K562 (cell line): ENCODE measurements around the gene ZNF581. TPM values are rescaled to one million over a fixed set of nuclear protein-coding genes. Genes with fewer than 3 reads are reported as not detected.

ENCODE experiments used
- GABPA ChIP-seq: fragments of 200-800 bp; sonication (Bioruptor generic); conservative IDR thresholded peaks from 2 replicates; pipeline ENCODE4 v1.6.1; 2016; ENCODE audit warnings: low read depth, missing genetic modification characterization, missing compliant biosample characterization
- GATAD2B ChIP-seq: fragments of 450-650 bp; IDR thresholded peaks from 2 replicates; pipeline ENCODE4 v1.6.1; 2017; ENCODE audit warnings: mild to moderate bottlenecking, borderline replicate concordance
- HNRNPK ChIP-seq: fragments of 200-400 bp; formaldehyde crosslinking; IDR thresholded peaks from one replicate; pipeline ENCODE4 v1.6.1; 2018; ENCODE audit warnings: mild to moderate bottlenecking, low read depth, low read length; ENCODE audit not compliant: poor library complexity, severe bottlenecking
- ILF3 ChIP-seq: fragments of 450-650 bp; IDR thresholded peaks from 2 replicates; pipeline ENCODE4 v1.6.1; 2018; ENCODE audit warnings: antibody characterized with exemption, mild to moderate bottlenecking, moderate library complexity, borderline replicate concordance
- NONO ChIP-seq, 2 experiments: fragments of 200-400 bp in 1 of 2; fragments of 450-650 bp in 1 of 2; formaldehyde crosslinking in 1 of 2; IDR thresholded peaks; 2 replicates each; pipeline ENCODE4 v1.6.1; 2017; ENCODE audit warnings: low read depth in 2 of 2, mild to moderate bottlenecking in 2 of 2, moderate library complexity in 2 of 2, low read length in 1 of 2
- OTX1 ChIP-seq: fragments of 450-650 bp; formaldehyde crosslinking; IDR thresholded peaks from 2 replicates; pipeline ENCODE4 v1.4.0; 2022; ENCODE audit warnings: mild to moderate bottlenecking
- SAFB ChIP-seq: fragments of 200-400 bp; formaldehyde crosslinking; IDR thresholded peaks from 2 replicates; pipeline ENCODE4 v1.6.1; 2017; ENCODE audit warnings: low read depth, low read length, borderline replicate concordance
- SIN3A ChIP-seq, 2 experiments: fragments of 150-350 bp in 1 of 2; IDR thresholded peaks; 2 replicates each; pipeline ENCODE4 v1.6.1; 2011 to 2016; ENCODE audit warnings: borderline replicate concordance in 2 of 2, low read depth in 2 of 2, low read length in 2 of 2, mild to moderate bottlenecking in 2 of 2, moderate library complexity in 2 of 2; ENCODE audit not compliant: control insufficient read depth in 1 of 2
- TBP ChIP-seq: optimal IDR thresholded peaks from 2 replicates; pipeline ENCODE3; 2011; ENCODE audit warnings: low read depth, low read length, improper control_type of control experiment
- YY1 ChIP-seq, 3 experiments: IDR thresholded peaks; 2 replicates each; pipeline ENCODE4 v1.6.1; 2011; ENCODE audit warnings: low read length in 2 of 3, mild to moderate bottlenecking in 2 of 3, moderate library complexity in 2 of 3, borderline replicate concordance in 1 of 3, control low read depth in 1 of 3, low read depth in 1 of 3; ENCODE audit not compliant: insufficient read depth in 3 of 3, insufficient replicate concordance in 2 of 3, control insufficient read depth in 1 of 3, insufficient read length in 1 of 3; ENCODE audit errors: extremely low read depth in 1 of 3
- polyA plus RNA-seq, 8 experiments: library from polyadenylated mRNA; depleted of rRNA in 4 of 8; stranded (reverse) in 5 of 8; unstranded in 3 of 8; fragments of >200 nt; fragmentation: Nextera tagmentation in 2 of 8; fragmentation: Illumina TruSeq in 1 of 8; extraction: Ambion mirVana in 2 of 8; extraction: Trizol in 1 of 8; gene quantifications; 2 replicates each; pipeline versions ENCODE4 v1.2.1 to v1.2.3, GENCODE V29; 2011 to 2014; ENCODE audit warnings: inconsistent platforms in 1 of 8, missing spikeins in 1 of 8
- total RNA-seq, 7 experiments: library from RNA; depleted of rRNA in 6 of 7; stranded (reverse); fragments of >200 nt in 6 of 7; fragmentation: Illumina TruSeq in 2 of 7; extraction: Trizol in 2 of 7; gene quantifications; 2 replicates each; pipeline versions ENCODE4 v1.2.1 to v1.2.3, GENCODE V29; 2011 to 2021; ENCODE audit warnings: low replicate concordance in 1 of 7
- TF ChIP-seq, protein P1 (sequence below): sonication (generic); formaldehyde crosslinking; IDR thresholded peaks from 2 replicates; pipeline ENCODE4 v1.8.0; 2022; ENCODE audit warnings: missing genetic modification reagents, mild to moderate bottlenecking, moderate library complexity, borderline replicate concordance

Gene ZNF581
- total and polyA plus RNA-seq, 9 of the 15 experiments (the other 6 are each of a cell fraction or from before 2014, with no cell fraction given): 2.4 to 39.4 (median 15.4) TPM

DNA sequence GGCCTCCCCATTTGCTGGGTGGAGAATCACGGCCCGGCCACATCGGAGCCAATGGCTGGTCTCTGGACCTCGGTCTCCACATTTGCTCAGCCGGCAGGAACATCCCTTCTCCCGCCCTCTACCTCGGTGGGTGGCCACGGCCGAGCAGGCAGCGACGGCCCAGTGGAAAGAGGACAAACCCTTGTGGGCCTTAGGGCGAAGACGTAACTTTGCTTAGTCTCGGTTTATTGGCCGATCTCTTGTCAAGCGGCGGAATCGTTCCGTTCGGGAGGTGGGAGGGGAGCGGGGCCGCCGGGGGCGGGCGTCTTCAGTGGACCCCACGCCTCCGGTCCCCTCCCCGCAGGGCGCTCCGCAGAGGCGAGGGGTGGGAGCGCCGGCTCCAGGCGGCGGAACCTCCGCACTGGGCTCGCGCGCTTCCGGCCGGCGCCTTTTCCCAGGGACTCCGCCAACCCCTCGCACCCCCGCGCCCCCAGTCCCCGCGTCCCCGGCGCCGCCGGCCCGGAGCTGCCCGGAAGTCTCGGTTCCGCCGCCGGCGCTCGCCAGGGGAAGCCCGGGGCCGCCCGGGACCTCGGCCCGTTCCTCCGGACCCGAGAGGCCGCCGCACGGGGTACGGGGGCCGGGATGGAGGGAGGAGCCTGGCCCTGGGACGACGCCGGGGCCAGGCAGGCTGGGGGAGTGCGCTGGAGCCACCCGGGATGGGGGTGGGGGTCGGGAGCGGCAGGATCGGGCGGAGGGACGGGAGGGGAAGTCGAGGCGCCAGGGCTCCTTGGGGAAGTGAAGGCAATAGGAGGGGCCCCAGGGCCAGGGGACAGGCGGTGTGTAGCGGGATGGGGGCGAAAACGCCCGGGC, 2.6 kb upstream of the ZNF581 start, which contains the start of gene ZNF580 (continued):
- peak in 1 of 2 experiments; percentile 73; a peak in 1 of 4 replicates for TF ChIP-seq SIN3A (IDR thresholded peaks at IDR 0.05; ENCODE audit: borderline replicate concordance in 2 of 2, control insufficient read depth in 1 of 2, low read depth in 2 of 2, low read length in 2 of 2)
- TF ChIP-seq SAFB: 0 out of 2 replicates have a peak, but pooled peaks have one; percentile 61
- peak; percentile 69; the same call in 1 of the 2 replicates for TF ChIP-seq OTX1
- TF ChIP-seq ILF3: 0 out of 2 replicates have a peak, but pooled peaks have one; percentile 59
- TF ChIP-seq HNRNPK: peak; percentile 23
- peak; percentile 44; the same call in 1 of the 2 replicates for TF ChIP-seq GATAD2B
- peak in 1 of 3 experiments; percentile 64 for TF ChIP-seq YY1 (IDR thresholded peaks at IDR 0.05; ENCODE audit: borderline replicate concordance in 1 of 3, control insufficient read depth in 1 of 3, extremely low read depth in 1 of 3, insufficient read depth in 3 of 3, insufficient read length in 1 of 3, insufficient replicate concordance in 2 of 3, low read depth in 1 of 3, low read length in 2 of 3)
- peak in 1 of 2 experiments; percentile 79; a peak in 1 of 4 replicates for TF ChIP-seq NONO (IDR thresholded peaks at IDR 0.05; ENCODE audit: low read depth in 2 of 2, low read length in 1 of 2)
- TF ChIP-seq TBP: peak; percentile 62
- TF ChIP-seq, protein P1, sequence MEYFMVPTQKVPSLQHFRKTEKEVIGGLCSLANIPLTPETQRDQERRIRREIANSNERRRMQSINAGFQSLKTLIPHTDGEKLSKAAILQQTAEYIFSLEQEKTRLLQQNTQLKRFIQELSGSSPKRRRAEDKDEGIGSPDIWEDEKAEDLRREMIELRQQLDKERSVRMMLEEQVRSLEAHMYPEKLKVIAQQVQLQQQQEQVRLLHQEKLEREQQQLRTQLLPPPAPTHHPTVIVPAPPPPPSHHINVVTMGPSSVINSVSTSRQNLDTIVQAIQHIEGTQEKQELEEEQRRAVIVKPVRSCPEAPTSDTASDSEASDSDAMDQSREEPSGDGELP (CRISPR knock-in tag): peak; percentile 9; the same call in 1 of the 2 replicates
- peak; percentile 91 for TF ChIP-seq GABPA (tag)
